Panc1 (cell line): ENCODE results near the gene VASP. TPM values are rescaled to one million over a fixed set of nuclear protein-coding genes. Genes with fewer than 3 reads are reported as not detected.

ENCODE experiments used
- ATAC-seq: fragments of 200-7000 bp; cut with Tn5 transposase; 2 replicates; pipeline ENCODE4 v1.9.1; 2020; ENCODE audit warnings: mild to moderate bottlenecking, moderate library complexity
- BruUV-seq: library from RNA; stranded (reverse); fragments of 400-500 nt; replicated peaks from 2 replicates; lab custom pipeline; 2021; lab: Mats Ljungman, UMichigan
- CTCF ChIA-PET: fragments of 300-600 bp; sonication (Branson Sonifier 250); formaldehyde crosslinking; loops from one replicate; lab custom pipeline; 2022; ENCODE audit warnings: antibody characterized with exemption; lab: Charles Lee
- POLR2A ChIA-PET: fragments of 300-600 bp; sonication (Branson Sonifier 250); formaldehyde crosslinking; loops from one replicate; lab custom pipeline; 2022; ENCODE audit warnings: antibody characterized with exemption; lab: Charles Lee
- DNase-seq: peaks from one replicate; pipeline ENCODE4 v3.0.0-alpha.2; 2010; ENCODE audit warnings: low read depth, low spot score
- H3K27ac ChIP-seq: 2 replicates; pipeline ENCODE4 v1.5.1; 2011; ENCODE audit warnings: mild to moderate bottlenecking, low read length, inconsistent platforms
- H3K27me3 ChIP-seq: fragments of 200-500 bp; sonication (Bioruptor generic); 2 replicates; pipeline ENCODE4 v1.6.0; 2014; ENCODE audit warnings: low read length, inconsistent platforms; ENCODE audit not compliant: control insufficient read depth, insufficient read depth
- H3K36me3 ChIP-seq: fragments of 200-500 bp; sonication (Bioruptor generic); 2 replicates; pipeline ENCODE4 v1.5.1; 2014; ENCODE audit warnings: inconsistent platforms, mild to moderate bottlenecking, low read length, moderate library complexity; ENCODE audit not compliant: control insufficient read depth, insufficient read depth
- H3K4me1 ChIP-seq: 2 replicates; pipeline ENCODE4 v1.5.1; 2011; ENCODE audit warnings: inconsistent platforms, mild to moderate bottlenecking, low read length, moderate library complexity; ENCODE audit not compliant: control insufficient read depth, insufficient read depth
- H3K4me3 ChIP-seq, 2 experiments: 2 replicates each; pipeline ENCODE4 v1.5.1; 2011 to 2012; ENCODE audit warnings: low read depth in 2 of 2, low read length in 2 of 2, mild to moderate bottlenecking in 2 of 2, inconsistent platforms in 1 of 2, moderate library complexity in 1 of 2
- H3K9me3 ChIP-seq: fragments of 200-500 bp; sonication (Bioruptor generic); 2 replicates; pipeline ENCODE4 v1.5.1; 2014; ENCODE audit warnings: low read depth, mild to moderate bottlenecking, inconsistent platforms, low read length, moderate library complexity; ENCODE audit not compliant: control insufficient read depth, insufficient read depth
- POLR2AphosphoS5 ChIP-seq: IDR thresholded peaks from 2 replicates; pipeline ENCODE4 v1.6.1; 2012; ENCODE audit warnings: mild to moderate bottlenecking, low read depth, low read length, moderate library complexity
- SIN3A ChIP-seq: IDR thresholded peaks from 2 replicates; pipeline ENCODE4 v1.6.1; 2012; ENCODE audit warnings: low read depth, mild to moderate bottlenecking, low read length, moderate library complexity, borderline replicate concordance; ENCODE audit not compliant: insufficient read depth
- TCF7L2 ChIP-seq: IDR thresholded peaks from 2 replicates; pipeline ENCODE4 v1.6.1; 2011; ENCODE audit warnings: mild to moderate bottlenecking, low read depth, low read length, inconsistent platforms
- in situ Hi-C: cut with HindIII; loops from 2 replicates; pipeline ENCODE4 v1.10.0; 2016; ENCODE audit warnings: low sequenced_read_pairs, low pct_unique_long_range_greater_than_20kb
- intact Hi-C: fragments of 100-400 bp; cut with micrococcal nuclease; formaldehyde crosslinking; loops from one replicate; pipeline ENCODE4 v1.10.0; 2022; ENCODE audit not compliant: unreplicated experiment
- total RNA-seq: library from RNA; stranded (reverse); gene quantifications from one replicate; pipeline ENCODE4 v1.2.1, GENCODE V29; 2021; ENCODE audit not compliant: unreplicated experiment
- TF ChIP-seq, protein P1 (sequence below), 2 experiments: IDR thresholded peaks; 2 replicates each; pipeline ENCODE4 v1.6.1; 2011 to 2012; ENCODE audit warnings: low read depth in 2 of 2, control low read depth in 1 of 2, low read length in 1 of 2, mild to moderate bottlenecking in 1 of 2, moderate library complexity in 1 of 2; ENCODE audit not compliant: insufficient read depth in 1 of 2
- TF ChIP-seq, protein P2 (sequence below): fragments of 450-650 bp; IDR thresholded peaks from 2 replicates; pipeline ENCODE4 v1.5.1; 2017; ENCODE audit warnings: mild to moderate bottlenecking

VASP gene
- total RNA-seq, 1 experiment from 2014 or later = 101 TPM

DNA sequence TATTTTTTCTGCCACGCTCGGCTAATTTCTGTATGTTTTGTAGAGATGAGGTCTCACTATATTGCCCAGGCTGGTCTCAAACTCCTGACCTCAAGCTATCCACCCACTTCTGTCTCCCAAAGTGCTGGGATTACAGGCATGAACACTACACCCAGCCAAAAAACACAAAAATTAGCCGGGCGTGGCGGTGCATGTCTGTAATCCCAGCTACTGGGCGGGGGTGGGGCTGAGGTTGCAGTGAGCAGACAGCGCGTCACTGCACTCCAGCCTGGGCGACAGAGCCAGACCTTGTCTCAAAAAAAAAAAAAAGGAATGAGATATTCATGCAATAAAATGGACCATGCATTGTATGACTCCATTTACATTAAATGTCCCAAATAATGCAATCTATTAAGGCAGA is 32.2 kb downstream of the VASP start:
- ChIA-PET CTCF (no interaction called here), POLR2A (no interaction called here)

DNA sequence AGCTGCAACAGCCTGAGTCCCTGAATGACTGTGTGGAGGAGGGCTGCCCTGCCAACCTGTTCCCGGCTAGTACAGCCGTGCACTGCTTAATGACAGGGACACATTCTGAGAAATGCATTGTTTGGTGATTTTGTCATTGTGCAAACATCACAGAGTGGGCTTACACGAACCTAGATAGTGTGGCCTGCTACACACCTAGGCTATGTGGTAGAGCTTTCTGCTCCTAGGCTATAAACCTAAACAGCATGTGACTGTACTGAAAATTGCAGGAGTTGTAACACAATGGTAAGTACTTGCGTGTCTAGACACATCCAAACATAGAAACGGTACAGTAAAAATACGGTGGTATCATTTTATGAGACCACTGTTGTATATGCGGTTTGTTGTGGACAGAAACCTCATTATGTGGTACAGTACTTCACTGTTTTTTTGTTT is 35.0 kb downstream of the VASP start:
- DNase-seq (no peak), ATAC-seq (peak; percentile 80)
- no peak for TF ChIP-seq TCF7L2
- no peak for TF ChIP-seq SIN3A
- TF ChIP-seq, protein P1, sequence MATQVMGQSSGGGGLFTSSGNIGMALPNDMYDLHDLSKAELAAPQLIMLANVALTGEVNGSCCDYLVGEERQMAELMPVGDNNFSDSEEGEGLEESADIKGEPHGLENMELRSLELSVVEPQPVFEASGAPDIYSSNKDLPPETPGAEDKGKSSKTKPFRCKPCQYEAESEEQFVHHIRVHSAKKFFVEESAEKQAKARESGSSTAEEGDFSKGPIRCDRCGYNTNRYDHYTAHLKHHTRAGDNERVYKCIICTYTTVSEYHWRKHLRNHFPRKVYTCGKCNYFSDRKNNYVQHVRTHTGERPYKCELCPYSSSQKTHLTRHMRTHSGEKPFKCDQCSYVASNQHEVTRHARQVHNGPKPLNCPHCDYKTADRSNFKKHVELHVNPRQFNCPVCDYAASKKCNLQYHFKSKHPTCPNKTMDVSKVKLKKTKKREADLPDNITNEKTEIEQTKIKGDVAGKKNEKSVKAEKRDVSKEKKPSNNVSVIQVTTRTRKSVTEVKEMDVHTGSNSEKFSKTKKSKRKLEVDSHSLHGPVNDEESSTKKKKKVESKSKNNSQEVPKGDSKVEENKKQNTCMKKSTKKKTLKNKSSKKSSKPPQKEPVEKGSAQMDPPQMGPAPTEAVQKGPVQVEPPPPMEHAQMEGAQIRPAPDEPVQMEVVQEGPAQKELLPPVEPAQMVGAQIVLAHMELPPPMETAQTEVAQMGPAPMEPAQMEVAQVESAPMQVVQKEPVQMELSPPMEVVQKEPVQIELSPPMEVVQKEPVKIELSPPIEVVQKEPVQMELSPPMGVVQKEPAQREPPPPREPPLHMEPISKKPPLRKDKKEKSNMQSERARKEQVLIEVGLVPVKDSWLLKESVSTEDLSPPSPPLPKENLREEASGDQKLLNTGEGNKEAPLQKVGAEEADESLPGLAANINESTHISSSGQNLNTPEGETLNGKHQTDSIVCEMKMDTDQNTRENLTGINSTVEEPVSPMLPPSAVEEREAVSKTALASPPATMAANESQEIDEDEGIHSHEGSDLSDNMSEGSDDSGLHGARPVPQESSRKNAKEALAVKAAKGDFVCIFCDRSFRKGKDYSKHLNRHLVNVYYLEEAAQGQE (IDR thresholded peaks at IDR 0.05; ENCODE audit: insufficient read depth in 1 of 2, low read depth in 2 of 2, low read length in 1 of 2) = no peak
- no peak for TF ChIP-seq POLR2AphosphoS5
- TF ChIP-seq, protein P2, sequence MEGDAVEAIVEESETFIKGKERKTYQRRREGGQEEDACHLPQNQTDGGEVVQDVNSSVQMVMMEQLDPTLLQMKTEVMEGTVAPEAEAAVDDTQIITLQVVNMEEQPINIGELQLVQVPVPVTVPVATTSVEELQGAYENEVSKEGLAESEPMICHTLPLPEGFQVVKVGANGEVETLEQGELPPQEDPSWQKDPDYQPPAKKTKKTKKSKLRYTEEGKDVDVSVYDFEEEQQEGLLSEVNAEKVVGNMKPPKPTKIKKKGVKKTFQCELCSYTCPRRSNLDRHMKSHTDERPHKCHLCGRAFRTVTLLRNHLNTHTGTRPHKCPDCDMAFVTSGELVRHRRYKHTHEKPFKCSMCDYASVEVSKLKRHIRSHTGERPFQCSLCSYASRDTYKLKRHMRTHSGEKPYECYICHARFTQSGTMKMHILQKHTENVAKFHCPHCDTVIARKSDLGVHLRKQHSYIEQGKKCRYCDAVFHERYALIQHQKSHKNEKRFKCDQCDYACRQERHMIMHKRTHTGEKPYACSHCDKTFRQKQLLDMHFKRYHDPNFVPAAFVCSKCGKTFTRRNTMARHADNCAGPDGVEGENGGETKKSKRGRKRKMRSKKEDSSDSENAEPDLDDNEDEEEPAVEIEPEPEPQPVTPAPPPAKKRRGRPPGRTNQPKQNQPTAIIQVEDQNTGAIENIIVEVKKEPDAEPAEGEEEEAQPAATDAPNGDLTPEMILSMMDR = no peak
- no peaks in the 10 kb centered on the region for H3K36me3 ChIP-seq
- intact Hi-C loops = no loop called here
- POLR2A ChIA-PET = interaction anchor here (0.6 kb wide), 1 partner anchor 135 kb away, joined by 3 read pairs; no protein-coding TSS in a partner anchor
- H3K4me1 ChIP-seq = 0 out of 2 replicates have a peak, but pooled peaks cover 4% of the 10 kb centered on the region
- in situ Hi-C loops = no loop called here
- CTCF ChIA-PET = no interaction called here
- no peak overlapping the region for H3K4me3 ChIP-seq
- no peak overlapping the region; the same call in 1 of the 2 replicates for H3K27ac ChIP-seq
- no peaks in the 10 kb centered on the region for H3K27me3 ChIP-seq
- no TSS peak for BruUV-seq
- H3K9me3 ChIP-seq = no peaks in the 10 kb centered on the region

More for the DNA sequence above, 32.2 kb downstream of the VASP start:
- Histone ChIP-seq H3K36me3 (no peaks in the 10 kb centered on the region), H3K27ac (no peak overlapping the region), H3K4me1 (0 out of 2 replicates have a peak, but pooled peaks cover 4% of the 10 kb centered on the region), H3K27me3 (no peaks in the 10 kb centered on the region), H3K9me3 (no peaks in the 10 kb centered on the region), H3K4me3 (no peak overlapping the region)
- in situ Hi-C loops = no loop called here
- DNase-seq (no peak), ATAC-seq (no peak)
- TF ChIP-seq, protein P1 (IDR thresholded peaks at IDR 0.05; ENCODE audit: insufficient read depth in 1 of 2, low read depth in 2 of 2, low read length in 1 of 2) = no peak
- TF ChIP-seq TCF7L2 (no peak), SIN3A (no peak), POLR2AphosphoS5 (no peak)
- TF ChIP-seq, protein P2 = no peak
- no TSS peak for BruUV-seq
- intact Hi-C loops = no loop called here
